ENCODE data around the gene KRTAP4-6. TPM values are rescaled to one million over a fixed set of nuclear protein-coding genes. Genes with fewer than 3 reads are reported as not detected.
"Not testable (repeated sequence)": the region's sequence is repeated elsewhere in the genome, so short reads cannot be mapped to it uniquely, and the experiment has no call there.

The KRTAP4-6 gene
- total and polyA plus RNA-seq, 2 experiments from 2014 or later: not detected

DNA sequence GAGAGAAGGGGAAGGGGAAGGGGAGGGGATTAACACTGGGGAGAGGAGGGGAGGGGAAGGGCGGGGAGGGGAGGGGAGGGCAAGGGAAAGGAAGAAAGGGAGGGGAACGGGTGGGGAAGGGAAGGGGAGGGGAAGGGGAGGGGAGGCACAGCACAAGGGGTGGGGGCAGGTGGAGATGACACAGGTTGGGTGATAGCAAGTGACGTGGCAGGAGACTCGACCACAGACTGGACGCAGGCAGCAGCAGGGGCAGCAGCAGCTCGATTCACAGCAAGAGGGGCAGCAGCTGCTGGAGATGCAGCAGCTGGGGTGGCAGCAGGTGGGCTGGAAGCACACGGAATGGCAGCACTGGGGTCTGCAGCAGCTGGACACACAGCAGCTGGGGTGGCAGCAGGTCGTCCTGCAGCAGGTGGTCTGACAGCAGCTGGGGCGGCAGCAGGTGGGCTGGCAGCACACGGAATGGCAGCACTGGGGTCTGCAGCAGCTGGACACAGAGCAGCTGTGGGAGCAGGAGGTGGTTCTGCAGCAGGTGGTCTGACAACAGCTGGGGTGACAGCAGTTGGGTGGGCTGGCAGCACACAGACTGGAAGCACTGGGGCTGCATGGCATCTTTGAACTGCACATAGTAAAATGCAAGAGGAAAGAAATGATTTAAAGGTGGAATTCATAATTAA, 38.6 kb downstream of the KRTAP4-6 start, which contains the start of gene KRTAP4-16:
TSS of gene KRTAP4-16 (minus strand) at position 624 of the 674 bp plus-strand sequence. CDS start at position 624, 0 bp downstream.
- no peak for DNase-seq
- 84 to 87% methylated on average over 7 to 10 of the region's 10 CpGs for WGBS, 2 experiments (ENCODE audit: low coverage in 1 of 2, low lambda C conversion rate in 2 of 2, missing lambda C conversion rate in 2 of 2)
- no peak within 1 kb of the TSS for H3K4me3 ChIP-seq
- no peaks in the 10 kb centered on the region for H3K9me3 ChIP-seq (ENCODE audit: low read depth)
- H3K9ac ChIP-seq: no peak within 1 kb of the TSS
- H3K27ac ChIP-seq: no peak within 1 kb of the TSS
- in situ Hi-C loops (cut with MboI): no loop called here
- no peaks in the 10 kb centered on the region for H3K79me2 ChIP-seq (ENCODE audit: insufficient read depth)
- H4K20me1 ChIP-seq (ENCODE audit: insufficient read depth): no peaks in the 10 kb centered on the region
- peaks cover 54% of the 10 kb centered on the region for H3K4me1 ChIP-seq (ENCODE audit: insufficient read depth)
- H3F3A ChIP-seq (ENCODE audit: insufficient read depth): peaks cover 56% of the 10 kb centered on the region
- TF ChIP-seq EZH2 (IDR thresholded peaks at IDR 0.05; ENCODE audit: insufficient read depth, poor library complexity, severe bottlenecking) (no peak), EZH2phosphoT487 (IDR thresholded peaks at IDR 0.05; ENCODE audit: insufficient read depth, low read depth) (no peak)
- H3K4me2 ChIP-seq (ENCODE audit: unreplicated experiment): no peak within 1 kb of the TSS
- no peak within 1 kb of the TSS for H2AFZ ChIP-seq
- no peaks in the 10 kb centered on the region for H3K36me3 ChIP-seq (ENCODE audit: low read depth)
- H3K27me3 ChIP-seq (replicated peaks; ENCODE audit: insufficient read depth): no peaks in the 10 kb centered on the region
- H3K9me2 ChIP-seq (ENCODE audit: insufficient read depth): 0 out of 2 replicates have a peak, but pooled peaks cover 6% of the 10 kb centered on the region

DNA sequence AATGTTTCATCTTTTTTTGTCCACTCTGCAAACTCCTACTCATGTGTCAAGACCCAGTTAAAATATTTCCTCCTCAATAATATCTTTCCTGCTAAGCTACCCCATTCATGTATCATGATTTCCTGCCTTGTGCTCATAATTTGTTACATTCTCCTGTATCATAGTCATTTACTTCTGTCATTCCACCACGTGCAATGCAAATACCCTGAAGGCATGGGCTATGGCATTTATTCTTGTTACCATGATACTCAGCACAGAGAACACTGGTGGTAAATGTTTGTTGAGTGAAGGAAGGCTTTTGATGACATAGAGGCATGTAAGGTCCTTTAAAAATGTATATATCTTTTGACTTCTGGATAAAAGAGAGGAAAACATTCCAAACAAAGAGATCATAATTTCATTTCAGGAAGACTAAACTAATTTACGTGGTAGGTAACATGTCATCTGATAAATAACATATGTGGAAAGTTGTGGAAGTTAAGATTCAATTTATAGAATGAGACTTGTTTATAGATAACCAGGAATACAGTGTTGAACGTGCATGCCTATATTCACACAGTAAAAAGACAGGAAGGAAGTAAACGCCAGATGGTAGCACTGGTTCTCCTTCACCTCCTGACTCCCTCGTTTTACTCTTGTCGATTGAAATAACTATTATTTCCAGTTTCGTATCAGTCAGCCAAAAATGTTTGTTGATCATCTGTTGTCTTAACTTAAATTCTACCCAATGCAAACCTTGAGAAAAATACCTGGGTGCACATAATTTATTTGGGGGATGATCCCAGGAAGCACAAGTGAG, 40.5 kb downstream of the KRTAP4-6 start:
- H2AFZ ChIP-seq; H3K4me3 ChIP-seq; H3K27me3 ChIP-seq (replicated peaks; ENCODE audit: insufficient read depth); H3K36me3 ChIP-seq (ENCODE audit: low read depth); H3K9me3 ChIP-seq (ENCODE audit: low read depth); H3K9ac ChIP-seq; H3K79me2 ChIP-seq (ENCODE audit: insufficient read depth); in situ Hi-C loops (cut with MboI); H4K20me1 ChIP-seq (ENCODE audit: insufficient read depth); H3K9me2 ChIP-seq (ENCODE audit: insufficient read depth): not testable (repeated sequence)
- peaks cover 45% of the 10 kb centered on the region for H3F3A ChIP-seq (ENCODE audit: insufficient read depth)
- peaks cover 40% of the 10 kb centered on the region for H3K4me1 ChIP-seq (ENCODE audit: insufficient read depth)
- WGBS, 2 experiments (ENCODE audit: low coverage in 1 of 2, low lambda C conversion rate in 2 of 2, missing lambda C conversion rate in 2 of 2): 42 to 46% methylated on average over 7 of the region's 7 CpGs
- H3K27ac ChIP-seq: peak overlapping the region; percentile 65
- DNase-seq: peak; percentile 85
- H3K4me2 ChIP-seq (ENCODE audit: unreplicated experiment): peak overlapping the region; percentile 6

DNA sequence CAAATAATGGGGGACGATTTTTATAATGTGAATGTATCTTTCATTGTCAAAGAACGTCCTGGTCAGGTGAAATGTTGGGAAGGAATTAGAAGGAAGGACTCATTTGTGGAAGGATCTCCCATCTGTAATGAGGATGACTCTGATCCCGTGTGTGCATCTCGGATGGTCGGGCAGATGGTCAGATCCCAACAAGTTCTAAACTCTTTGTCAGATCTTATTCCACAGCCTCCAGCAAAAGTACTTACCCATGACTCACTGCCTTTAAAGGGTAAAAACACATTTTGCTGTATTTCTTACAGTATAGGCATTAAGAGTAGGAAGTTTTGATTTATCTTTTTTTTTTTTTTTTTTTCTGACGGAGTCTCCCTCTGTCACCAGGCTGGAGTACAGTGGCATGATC, 41.9 kb downstream of the KRTAP4-6 start:
- peaks cover 28% of the 10 kb centered on the region for H3K4me1 ChIP-seq (ENCODE audit: insufficient read depth)
- peak; percentile 76 for DNase-seq
- H3K27me3 ChIP-seq (replicated peaks; ENCODE audit: insufficient read depth): no peaks in the 10 kb centered on the region
- 34 to 43% methylated on average over 6 of the region's 6 CpGs for WGBS, 2 experiments (ENCODE audit: low coverage in 1 of 2, low lambda C conversion rate in 2 of 2, missing lambda C conversion rate in 2 of 2)
- no peaks in the 10 kb centered on the region for H3K36me3 ChIP-seq (ENCODE audit: low read depth)
- H3K9me3 ChIP-seq (ENCODE audit: low read depth): no peaks in the 10 kb centered on the region
- no peak for TF ChIP-seq EZH2 (IDR thresholded peaks at IDR 0.05; ENCODE audit: insufficient read depth, poor library complexity, severe bottlenecking)
- no peak for TF ChIP-seq EZH2phosphoT487 (IDR thresholded peaks at IDR 0.05; ENCODE audit: insufficient read depth, low read depth)
- H3K9ac ChIP-seq: no peak overlapping the region
- no peaks in the 10 kb centered on the region for H4K20me1 ChIP-seq (ENCODE audit: insufficient read depth)
- H3K4me2 ChIP-seq (ENCODE audit: unreplicated experiment): peak overlapping the region; percentile 65
- in situ Hi-C loops (cut with MboI): no loop called here
- H3K79me2 ChIP-seq (ENCODE audit: insufficient read depth): no peaks in the 10 kb centered on the region
- H3K4me3 ChIP-seq: no peak overlapping the region
- peaks cover 34% of the 10 kb centered on the region for H3F3A ChIP-seq (ENCODE audit: insufficient read depth)
- H3K27ac ChIP-seq: peak overlapping the region; percentile 65
- no peak overlapping the region for H2AFZ ChIP-seq
- no peaks in the 10 kb centered on the region for H3K9me2 ChIP-seq (ENCODE audit: insufficient read depth)

DNA sequence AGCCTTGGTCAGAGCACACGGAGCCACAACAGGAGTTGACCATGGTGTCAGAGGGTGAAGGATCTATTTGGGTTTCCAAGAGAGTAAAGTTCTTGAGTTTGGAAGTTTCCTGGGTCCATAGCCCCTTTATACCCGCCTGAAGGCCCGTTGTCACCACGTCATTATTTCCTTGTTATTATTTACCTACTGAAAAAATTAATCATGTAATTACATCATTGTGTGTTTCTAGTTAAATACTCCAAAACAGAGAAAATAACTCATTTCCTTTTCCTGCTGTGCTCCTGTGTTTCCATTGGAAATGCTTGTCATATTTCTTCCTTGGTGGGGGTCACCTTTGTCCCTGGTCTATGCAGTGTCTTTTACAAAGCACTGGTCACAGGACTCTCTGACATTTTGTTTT, 42.3 kb downstream of the KRTAP4-6 start, which contains the start of gene KRTAP4-8:
TSS of gene KRTAP4-8 (minus strand) at position 101 of the 400 bp plus-strand sequence. CDS start at position 43, 58 bp downstream.
- no peaks in the 10 kb centered on the region for H4K20me1 ChIP-seq (ENCODE audit: insufficient read depth)
- H3K27me3 ChIP-seq (replicated peaks; ENCODE audit: insufficient read depth): no peaks in the 10 kb centered on the region
- H3K4me3 ChIP-seq: no peak within 1 kb of the TSS
- H3F3A ChIP-seq (ENCODE audit: insufficient read depth): peaks cover 30% of the 10 kb centered on the region
- no peaks in the 10 kb centered on the region for H3K79me2 ChIP-seq (ENCODE audit: insufficient read depth)
- H2AFZ ChIP-seq: no peak within 1 kb of the TSS
- TF ChIP-seq EZH2phosphoT487 (IDR thresholded peaks at IDR 0.05; ENCODE audit: insufficient read depth, low read depth): no peak
- TF ChIP-seq EZH2 (IDR thresholded peaks at IDR 0.05; ENCODE audit: insufficient read depth, poor library complexity, severe bottlenecking): no peak
- in situ Hi-C loops (cut with MboI): no loop called here
- H3K9me2 ChIP-seq (ENCODE audit: insufficient read depth): no peaks in the 10 kb centered on the region
- H3K9ac ChIP-seq: no peak within 1 kb of the TSS
- no peaks in the 10 kb centered on the region for H3K9me3 ChIP-seq (ENCODE audit: low read depth)
- H3K27ac ChIP-seq: peak within 1 kb of the TSS; percentile 65
- peak within 1 kb of the TSS; percentile 65 for H3K4me2 ChIP-seq (ENCODE audit: unreplicated experiment)
- H3K4me1 ChIP-seq (ENCODE audit: insufficient read depth): peaks cover 26% of the 10 kb centered on the region
- WGBS, 2 experiments (ENCODE audit: low coverage in 1 of 2, low lambda C conversion rate in 2 of 2, missing lambda C conversion rate in 2 of 2): 56 to 59% methylated on average over 4 of the region's 4 CpGs
- DNase-seq: no peak
- H3K36me3 ChIP-seq (ENCODE audit: low read depth): no peaks in the 10 kb centered on the region
